Measurements from ENCODE around the gene KLHL29. TPM values are rescaled to one million over a fixed set of nuclear protein-coding genes. Genes with fewer than 3 reads are reported as not detected.

KLHL29 gene
- total RNA-seq, 4 donors from 2014 or later: 7.6 to 15.3 (median 8.4) TPM

DNA sequence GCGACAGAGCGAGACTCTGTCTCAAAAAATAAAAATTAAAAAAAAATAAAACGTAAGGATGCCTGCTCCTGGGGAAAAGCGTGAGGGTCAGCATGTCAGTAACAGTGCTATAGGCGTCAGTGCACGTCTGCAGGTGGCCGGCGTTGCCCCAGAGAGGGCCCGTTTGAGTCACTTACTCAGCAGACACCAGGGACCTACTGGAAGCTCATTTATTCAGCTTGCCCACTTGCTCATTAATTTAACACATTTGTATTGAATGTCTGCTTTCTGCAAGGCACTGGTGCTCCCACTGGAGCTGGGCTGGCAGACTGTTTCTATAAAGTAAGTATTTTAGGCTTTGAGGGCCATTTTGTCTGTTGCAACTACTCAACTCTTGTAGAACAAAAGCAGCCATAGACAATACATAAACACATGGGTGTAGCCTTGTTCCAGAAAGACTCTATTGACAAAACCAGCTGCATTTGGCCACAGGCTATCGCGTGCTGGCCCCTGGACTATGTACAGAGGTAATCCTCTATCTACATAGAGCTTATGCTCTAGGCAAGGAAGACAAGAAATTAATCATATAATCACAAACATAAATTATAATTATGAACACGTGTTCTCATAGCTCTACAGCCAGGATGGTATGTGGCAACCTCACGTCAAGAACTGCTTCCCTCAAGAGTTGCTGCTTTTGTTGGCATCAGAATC, 73.2 kb downstream of the KLHL29 start:
- TF ChIP-seq, protein P1, sequence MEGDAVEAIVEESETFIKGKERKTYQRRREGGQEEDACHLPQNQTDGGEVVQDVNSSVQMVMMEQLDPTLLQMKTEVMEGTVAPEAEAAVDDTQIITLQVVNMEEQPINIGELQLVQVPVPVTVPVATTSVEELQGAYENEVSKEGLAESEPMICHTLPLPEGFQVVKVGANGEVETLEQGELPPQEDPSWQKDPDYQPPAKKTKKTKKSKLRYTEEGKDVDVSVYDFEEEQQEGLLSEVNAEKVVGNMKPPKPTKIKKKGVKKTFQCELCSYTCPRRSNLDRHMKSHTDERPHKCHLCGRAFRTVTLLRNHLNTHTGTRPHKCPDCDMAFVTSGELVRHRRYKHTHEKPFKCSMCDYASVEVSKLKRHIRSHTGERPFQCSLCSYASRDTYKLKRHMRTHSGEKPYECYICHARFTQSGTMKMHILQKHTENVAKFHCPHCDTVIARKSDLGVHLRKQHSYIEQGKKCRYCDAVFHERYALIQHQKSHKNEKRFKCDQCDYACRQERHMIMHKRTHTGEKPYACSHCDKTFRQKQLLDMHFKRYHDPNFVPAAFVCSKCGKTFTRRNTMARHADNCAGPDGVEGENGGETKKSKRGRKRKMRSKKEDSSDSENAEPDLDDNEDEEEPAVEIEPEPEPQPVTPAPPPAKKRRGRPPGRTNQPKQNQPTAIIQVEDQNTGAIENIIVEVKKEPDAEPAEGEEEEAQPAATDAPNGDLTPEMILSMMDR (IDR thresholded peaks at IDR 0.05; ENCODE audit: low read depth): no peak

DNA sequence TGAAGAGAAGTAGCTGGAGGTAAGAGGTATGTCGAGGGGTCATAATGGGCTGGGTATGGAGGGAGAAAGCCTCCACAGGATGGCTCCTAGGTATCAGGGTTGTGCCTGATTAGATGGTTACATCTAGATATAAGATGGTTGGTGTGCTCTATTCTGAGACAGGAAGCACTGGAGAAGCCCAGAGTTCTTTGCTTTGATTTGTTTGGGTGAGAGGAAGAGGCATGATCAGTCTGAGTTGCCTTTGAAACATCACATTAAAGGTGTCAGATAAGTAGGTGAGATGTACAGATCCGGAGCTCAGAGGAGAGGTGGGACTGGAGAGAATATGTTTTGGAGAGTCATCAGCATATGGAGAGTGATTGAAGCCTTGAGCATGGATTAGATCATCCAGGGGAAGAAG, 74.1 kb downstream of the KLHL29 start:
- TF ChIP-seq, protein P1 (IDR thresholded peaks at IDR 0.05; ENCODE audit: low read depth): no peak

DNA sequence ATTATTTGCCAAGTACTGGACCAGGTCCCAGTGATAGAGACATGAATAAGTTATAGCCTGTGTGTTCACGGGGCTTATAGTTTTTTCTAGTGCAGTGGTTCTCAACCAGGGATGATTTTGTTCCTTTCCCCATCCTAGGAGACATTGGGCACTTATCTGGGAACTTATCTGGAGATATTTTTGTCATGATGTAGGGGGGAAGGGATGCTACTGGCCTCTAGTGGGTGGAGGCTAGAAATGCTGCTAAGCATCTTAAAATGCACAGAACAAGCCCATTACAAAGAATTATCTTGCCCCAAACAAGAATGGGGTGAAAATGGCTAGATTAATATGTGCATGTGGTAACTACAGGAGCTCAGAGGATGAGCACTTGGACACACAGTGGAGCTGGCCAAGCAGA, 75.2 kb downstream of the KLHL29 start:
- TF ChIP-seq, protein P1 (IDR thresholded peaks at IDR 0.05; ENCODE audit: low read depth): no peak

DNA sequence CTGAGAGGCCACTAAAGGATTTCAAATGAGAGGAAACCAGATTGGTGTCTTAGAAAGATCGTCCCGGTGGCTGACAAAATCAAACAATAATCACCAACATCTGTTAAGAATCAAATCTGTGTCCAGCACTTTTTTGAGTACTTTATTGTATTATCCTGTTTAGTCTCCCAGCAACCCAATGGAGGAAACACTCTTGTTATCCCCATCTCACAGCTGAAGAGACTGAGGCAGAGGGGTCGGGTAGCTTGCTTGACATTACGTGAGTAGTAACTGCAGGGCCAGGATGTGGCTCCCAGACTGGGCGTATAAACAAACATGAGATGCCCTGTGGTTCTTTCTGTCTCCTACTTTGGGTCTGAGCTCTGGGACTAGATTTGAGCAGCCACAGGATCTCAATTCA, 76.0 kb downstream of the KLHL29 start:
- TF ChIP-seq, protein P1 (IDR thresholded peaks at IDR 0.05; ENCODE audit: low read depth): no peak

DNA sequence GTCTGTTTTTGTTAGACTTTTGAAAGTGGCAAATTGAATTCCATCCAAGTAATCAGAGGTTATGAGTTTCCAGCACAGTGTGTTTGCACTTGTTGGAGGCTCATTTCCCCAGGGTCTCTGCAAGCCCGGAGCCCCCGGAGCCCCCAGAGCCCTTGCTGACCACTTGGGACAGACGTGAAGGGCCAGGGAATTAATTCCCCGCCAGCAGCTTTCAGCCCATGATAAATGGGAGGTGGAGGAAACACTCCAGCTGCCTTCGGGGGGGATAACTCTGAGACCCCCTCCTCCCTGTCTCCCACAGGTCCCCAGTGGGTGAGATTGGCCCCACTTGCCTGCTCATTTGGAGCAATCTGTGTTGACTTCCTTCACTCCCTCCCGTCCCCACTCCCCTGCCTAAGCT, 79.2 kb downstream of the KLHL29 start:
- TF ChIP-seq, protein P1 (IDR thresholded peaks at IDR 0.05; ENCODE audit: low read depth): no peak

DNA sequence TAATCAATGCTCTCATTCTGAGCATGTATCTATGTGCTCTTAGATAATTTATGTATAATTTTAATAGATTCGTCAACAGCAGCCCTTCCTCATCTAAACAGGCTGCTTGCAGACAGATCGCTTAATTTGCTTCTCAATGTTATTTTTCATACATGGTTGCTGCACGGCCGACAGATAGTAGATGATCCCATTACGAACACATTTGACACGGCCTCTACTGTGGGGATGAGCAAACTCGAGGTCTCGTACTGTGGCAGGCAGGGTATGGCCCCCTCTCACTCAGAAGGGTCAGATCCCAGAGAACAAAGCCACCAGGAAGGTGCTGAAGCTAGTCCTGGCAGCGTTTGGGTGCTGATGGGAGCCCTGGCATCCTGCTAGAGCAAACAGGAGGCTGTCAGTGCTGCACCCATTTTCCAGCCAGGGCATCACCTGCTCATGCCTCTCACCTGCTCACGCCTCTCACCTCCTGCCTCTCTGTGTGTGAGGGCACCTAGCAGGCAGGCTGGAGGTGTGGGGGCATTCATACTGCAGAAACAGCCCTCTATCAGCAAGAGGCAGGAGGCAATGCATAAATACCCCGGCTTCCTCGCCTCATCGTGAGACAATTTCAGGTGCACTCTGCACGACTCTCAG, 80.0 kb downstream of the KLHL29 start:
- TF ChIP-seq, protein P1 (IDR thresholded peaks at IDR 0.05; ENCODE audit: low read depth): no peak

DNA sequence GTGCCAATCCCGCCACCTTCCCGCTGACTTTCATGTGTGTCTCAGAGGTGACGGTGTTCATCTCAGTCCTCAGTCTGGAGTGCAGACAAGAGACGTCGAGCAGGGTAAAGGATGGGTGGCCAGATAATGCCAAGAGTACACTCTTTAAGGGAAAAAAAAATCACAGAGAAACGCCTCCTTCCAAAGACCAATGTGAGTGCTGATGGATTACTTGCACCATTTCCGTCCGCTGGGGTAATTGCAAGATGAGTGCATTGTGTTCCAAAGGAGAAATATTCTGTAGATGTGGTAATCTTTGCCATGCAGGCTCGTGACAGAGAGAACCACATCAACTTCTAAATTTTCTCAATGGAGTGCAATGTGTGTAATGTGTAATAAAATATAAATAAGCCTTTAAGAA, 81.0 kb downstream of the KLHL29 start:
- TF ChIP-seq, protein P1 (IDR thresholded peaks at IDR 0.05; ENCODE audit: low read depth): no peak
